ENCODE data around the gene RNF208.
A peak's percentile ranks its signal among the peaks of the same experiment; 100 is the strongest.

RNF208 gene

DNA sequence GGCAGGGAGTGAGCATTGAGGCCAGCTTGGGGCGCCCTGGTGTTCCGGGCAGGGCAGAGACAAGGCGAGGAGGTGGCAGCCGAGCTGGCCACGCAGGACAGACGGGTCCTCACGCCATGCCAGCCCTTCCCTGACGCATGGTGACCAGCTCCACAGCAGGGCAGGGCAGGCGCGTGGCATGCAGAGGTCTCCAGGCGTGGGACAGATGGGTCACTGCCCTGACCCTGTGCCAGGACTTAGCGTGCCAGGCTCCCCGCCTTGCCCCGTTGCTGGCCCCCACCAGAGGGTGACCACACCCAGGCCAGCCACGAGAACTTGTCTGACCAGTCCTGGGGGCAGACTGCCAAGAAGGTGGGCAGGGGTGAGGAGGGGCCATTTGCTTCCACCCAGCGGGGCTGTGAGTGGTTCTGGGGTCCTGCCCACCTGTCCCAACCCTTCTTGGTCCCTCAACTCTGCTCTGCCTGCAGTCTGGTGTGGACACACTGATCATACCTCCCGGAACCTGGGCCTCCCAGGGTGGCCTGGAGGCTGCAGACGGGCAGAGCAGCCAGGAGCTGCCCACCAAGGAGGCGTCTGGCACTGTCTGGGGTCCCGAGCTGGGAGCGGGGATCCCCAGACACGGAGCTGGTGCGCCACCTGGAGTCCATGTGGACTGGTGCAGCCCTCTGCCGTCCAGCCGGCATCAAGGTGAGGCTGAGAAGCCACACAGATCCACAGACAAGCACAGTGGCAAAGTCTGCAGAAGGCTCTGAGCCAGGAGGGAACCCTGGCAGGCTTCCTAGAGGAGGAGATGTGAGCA, 5.2 kb upstream of the RNF208 start, which contains the start of gene RNF224:
Gene RNF224, plus strand, starts transcription at position 449 of the 799 bp plus-strand sequence. CDS start 834 bp downstream, outside the sequence.
- DNase-seq: peak; percentile 55 to 78 (median 75)

GRCh38 chr9:137226338-137227053, 4.5 kb upstream of the RNF208 start:
- no peak for DNase-seq

- no peak for DNase-seq
These were observed 3.8 kb upstream of the RNF208 start for GRCh38 chr9:137225699-137226331.

GRCh38 chr9:137224830-137225694, 3.0 kb upstream of the RNF208 start, which contains the start of gene CYSRT1:
Gene CYSRT1 (plus strand): TSS chr9:137225174. CDS start chr9:137225622, 448 bp downstream.
- no peak for DNase-seq

GRCh38 chr9:137223078-137223970, 1.3 kb upstream of the RNF208 start:
- peak; percentile 95 to 99 (median 97) for DNase-seq

DNA sequence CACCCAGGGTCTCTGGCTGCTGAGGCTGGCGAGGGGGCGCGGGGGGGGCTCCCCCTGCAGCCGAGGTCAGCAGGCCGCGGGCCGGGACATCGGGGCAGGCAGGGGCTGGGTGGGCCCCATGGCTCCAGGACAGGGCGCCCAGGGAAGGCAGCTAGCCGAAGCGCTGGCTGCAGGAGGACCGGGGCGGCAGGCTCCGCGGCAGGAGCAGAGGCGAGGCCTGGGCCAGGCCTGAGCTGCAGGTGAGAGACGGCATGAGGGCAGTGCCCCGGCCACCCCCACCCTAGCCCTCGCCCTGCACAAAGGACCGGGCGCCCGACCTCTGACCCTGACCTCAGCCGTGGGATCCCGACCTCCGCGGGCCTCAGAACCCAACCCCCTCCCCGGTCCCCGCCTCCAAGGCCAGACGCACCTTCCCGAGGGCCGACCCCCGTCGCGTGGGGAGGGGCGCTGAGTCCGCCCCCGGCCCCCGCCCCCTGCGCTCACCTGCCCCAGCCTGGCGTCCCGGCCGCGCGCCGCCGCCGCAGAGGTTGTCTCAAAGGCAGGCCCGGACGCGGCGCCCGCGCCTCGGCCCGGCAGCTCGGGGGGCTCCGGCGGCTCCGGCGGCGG, 431 bp downstream of the RNF208 start:
- no peak for DNase-seq

- DNase-seq: no peak
These were observed 940 bp downstream of the RNF208 start for GRCh38 chr9:137221095-137221505.

DNA sequence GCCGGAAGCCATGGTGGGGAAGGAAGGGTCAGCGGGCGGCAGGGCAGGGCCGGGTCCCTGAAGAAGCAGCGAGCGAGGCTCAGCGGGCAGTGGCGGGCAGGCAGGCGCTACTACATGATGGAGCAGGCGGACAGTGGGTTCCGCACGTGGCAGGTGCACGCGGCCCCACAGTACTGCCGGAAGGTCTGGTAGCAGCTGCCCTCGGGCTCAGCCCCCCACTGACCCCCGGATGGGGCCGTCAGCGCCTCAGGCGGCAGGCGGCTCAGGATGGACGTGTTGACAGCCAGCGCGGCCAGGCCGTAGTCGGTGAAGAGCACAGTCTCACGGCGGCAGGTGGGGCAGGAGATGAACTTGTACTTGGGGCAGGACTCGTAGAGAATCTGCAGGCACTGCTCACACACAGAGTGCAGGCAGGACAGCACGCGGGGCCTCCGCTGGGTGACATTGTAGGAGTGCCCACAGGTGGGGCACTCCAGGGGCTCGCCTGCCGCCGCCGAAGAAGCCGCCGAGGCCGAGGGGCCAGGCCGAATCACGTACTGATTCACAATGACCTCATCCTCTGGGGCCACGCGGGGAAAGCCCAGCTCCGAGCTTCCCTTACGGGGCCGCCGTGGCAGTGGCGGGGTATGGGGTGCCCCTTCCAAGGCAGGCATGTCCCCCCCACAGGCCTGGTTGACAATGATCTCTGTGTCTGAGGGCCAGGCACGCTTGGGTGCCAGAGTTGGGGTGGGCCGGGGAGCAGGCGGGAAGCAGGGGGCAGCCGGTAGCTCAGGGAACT, 1.5 kb downstream of the RNF208 start:
- DNase-seq: no peak

DNA sequence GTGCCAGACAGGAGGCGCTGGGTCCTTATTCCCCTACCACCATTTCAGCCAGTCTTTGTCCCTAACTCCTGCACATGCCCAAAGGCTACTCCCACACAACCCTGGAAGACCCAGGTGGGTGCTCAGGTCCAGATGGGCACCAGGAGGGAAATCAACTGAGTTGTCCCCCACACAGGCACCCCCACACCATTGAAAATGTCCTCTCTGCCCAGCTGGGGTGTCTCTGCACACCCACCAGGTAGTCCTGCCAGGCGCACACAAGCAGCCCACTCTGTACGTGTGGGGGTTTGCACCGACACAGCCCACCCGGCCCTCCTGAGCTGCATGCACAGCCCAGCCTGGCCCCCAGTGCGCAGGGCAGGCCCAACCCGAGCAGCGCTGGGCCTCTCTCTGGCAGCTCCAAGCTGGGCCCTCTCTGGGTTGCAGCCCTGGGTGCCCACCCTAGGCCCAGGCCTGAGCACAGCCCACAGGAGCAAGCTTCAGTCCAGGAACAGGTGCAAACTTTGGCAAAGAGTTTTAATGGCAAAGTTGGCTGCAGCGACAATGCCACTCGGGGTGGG, 2.2 kb downstream of the RNF208 start:
- DNase-seq: no peak

DNA sequence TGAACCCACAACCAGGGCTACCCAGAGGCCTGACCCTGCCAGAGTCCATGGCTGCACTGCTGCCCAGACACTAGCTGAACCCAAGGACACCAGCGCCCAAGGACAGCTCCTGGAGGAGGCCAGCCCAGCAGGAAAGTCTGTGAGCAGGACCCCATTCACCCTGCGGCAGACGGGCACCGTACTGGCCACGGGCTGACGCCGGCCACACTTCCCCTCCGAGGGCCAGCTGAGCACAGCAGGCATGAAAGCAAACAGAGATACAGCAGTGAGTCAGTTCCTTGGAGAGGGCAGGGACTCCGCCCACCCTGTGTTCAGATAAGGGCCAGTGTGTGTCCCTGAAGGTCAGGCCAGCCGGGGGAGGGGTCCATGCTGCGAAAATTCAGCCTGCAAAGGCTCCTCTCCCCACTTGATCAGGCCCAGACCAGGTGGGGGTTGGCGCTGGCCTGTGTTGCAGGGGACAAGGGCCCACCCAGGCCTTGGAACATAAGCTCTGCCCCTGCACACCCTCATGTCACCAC, 3.2 kb downstream of the RNF208 start:
- no peak for DNase-seq

DNA sequence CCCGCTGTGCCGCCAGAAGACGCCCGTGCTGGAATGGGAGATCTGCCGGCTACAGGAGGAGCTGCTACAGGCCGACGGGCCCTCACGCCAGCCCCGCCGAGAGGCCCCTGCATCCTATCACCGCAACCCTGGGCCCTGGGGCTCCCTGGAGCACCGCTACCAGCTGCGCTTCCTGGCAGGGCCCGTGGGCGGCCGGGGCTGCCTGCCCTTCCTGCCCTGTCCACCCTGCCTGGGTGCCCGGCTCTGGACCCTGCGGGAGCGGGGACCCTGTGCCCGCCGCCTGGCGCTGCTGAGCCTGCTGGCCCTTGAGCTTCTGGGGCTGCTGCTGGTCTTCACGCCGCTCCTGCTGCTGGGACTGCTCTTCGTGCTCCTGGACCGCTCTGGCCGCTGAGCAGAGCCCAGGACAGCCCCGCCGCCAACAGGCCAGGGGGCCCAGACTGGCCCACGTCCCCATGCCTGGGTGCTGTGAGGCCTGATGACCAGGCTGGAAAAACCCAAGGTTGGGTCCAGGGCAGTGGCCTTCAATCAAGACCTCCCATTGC, 3.8 kb downstream of the RNF208 start:
- no peak for DNase-seq

GRCh38 chr9:137217276-137218211, 4.5 kb downstream of the RNF208 start:
- no peak for DNase-seq

DNA sequence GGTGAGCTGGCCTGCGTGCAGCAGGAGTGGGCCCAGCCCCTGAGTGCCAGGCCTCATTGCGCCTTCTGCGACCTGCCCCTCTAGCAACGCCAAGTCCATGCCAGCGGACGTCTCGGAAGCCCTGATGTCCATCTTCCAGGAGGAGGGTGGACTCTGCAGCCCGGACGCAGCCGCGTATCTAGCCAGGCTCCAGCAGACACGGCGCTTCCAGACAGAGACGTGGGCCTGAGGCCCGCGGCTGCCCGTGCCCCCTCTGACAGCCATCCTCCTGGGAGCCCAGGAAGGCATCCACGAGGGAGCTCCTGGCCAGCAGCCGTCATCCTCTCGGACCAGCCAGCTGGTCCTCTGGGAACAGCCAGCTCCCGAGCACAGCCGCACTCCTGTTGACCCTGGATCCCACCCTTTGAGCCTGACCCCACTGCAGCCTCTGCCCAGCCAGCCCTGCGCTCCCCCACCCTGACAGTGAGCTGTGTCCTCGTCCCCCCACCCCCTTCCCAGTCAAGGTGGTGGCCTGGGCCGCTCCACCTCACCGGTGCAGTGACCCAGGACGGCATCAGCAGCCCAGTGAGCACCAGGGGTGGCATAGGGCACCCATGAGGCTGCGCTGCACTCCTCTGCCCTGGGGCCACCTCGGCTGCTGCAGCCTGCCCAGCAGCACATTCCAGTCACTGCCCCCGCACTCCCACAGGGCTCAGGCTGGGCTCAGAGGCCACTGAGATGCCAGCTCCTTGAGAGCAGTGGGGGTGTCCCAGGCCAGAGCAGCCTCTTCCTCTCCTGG, 5.7 kb downstream of the RNF208 start:
- no peak for DNase-seq

DNA sequence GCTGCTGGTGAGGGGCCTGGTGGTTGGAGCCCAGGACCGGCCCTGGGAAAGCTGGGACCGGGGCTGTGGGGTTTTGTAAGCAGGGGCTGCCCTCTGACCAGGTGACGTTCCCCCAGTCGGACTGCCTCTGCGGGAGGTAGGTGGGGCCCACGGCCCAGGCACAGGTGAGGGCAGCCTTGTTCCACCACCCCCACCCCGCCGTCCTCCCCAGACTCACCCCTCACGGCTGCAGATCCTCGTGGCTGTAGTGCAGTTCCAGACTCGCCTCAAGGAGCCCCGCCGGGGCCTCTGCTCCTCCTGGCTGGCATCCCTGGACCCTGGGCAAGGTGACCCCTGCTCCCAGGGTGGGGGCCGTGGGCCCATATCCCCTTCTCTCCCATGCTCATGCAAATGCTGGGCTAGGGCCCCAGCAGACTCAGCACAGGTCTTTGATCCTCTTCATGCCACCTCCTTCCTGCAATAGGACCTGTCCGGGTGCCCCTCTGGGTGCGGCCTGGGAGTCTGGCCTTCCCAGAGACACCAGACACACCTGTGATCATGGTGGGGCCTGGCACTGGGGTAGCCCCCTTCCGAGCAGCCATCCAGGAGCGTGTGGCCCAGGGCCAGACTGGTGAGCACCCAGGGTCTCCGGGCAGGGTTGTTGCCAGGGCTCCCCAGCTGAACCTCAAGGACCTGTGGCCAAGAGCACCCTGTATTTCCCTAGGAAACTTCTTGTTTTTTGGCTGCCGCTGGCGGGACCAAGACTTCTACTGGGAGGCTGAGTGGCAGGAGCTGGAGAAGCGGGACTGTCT, 6.6 kb downstream of the RNF208 start:
- no peak for DNase-seq

- DNase-seq: no peak
These were observed 7.4 kb downstream of the RNF208 start for GRCh38 chr9:137214620-137215019.
